CD4-positive, alpha-beta T cell (primary cell): Measurements from ENCODE around the gene SLC7A6. TPM values are rescaled to one million over a fixed set of nuclear protein-coding genes. Genes with fewer than 3 reads are reported as not detected.

ENCODE experiments used
- ATAC-seq: fragments of 200-7000 bp; cut with Tn5 transposase; one replicate; pipeline ENCODE4 v1.10.0; 2022; ENCODE audit warnings: mild to moderate bottlenecking; ENCODE audit not compliant: poor library complexity
- CTCF ChIA-PET: fragments of 350-600 bp; sonication (Branson Sonifier 250); formaldehyde crosslinking; loops from one replicate; lab custom pipeline; 2021; ENCODE audit warnings: antibody characterized with exemption, inconsistent platforms; lab: Charles Lee
- POLR2A ChIA-PET: fragments of 350-600 bp; sonication (Branson Sonifier 250); formaldehyde crosslinking; loops from one replicate; lab custom pipeline; 2021; ENCODE audit warnings: antibody characterized with exemption, inconsistent platforms; lab: Charles Lee
- DNase-seq, 14 experiments: peaks; one replicate each; pipeline ENCODE4 v3.0.0-alpha.2; 2013 to 2020; ENCODE audit warnings: mixed read lengths in 2 of 14
- H3K27ac ChIP-seq, 2 donors: one replicate each; pipeline versions ENCODE4 v1.5.1 to v1.7.0; 2013; ENCODE audit warnings: low read length in 2 of 2, low read depth in 1 of 2, mild to moderate bottlenecking in 1 of 2
- H3K27me3 ChIP-seq, 2 experiments: 1 replicate in 1 of 2; 2 replicates in 1 of 2; pipeline versions ENCODE4 v1.6.1 to v1.7.0; 2013; ENCODE audit warnings: low read length in 2 of 2, control low read depth in 1 of 2, mild to moderate bottlenecking in 1 of 2, moderate library complexity in 1 of 2; ENCODE audit not compliant: insufficient read depth in 2 of 2, control insufficient read depth in 1 of 2
- H3K36me3 ChIP-seq: one replicate; pipeline ENCODE4 v1.6.1; 2013; ENCODE audit warnings: low read length, control low read depth; ENCODE audit not compliant: insufficient read depth
- H3K4me1 ChIP-seq: one replicate; pipeline ENCODE4 v1.6.1; 2013; ENCODE audit warnings: low read length, control low read depth; ENCODE audit not compliant: insufficient read depth
- H3K4me3 ChIP-seq: one replicate; pipeline ENCODE4 v1.5.1; 2013; ENCODE audit warnings: mild to moderate bottlenecking, low read length, moderate library complexity
- H3K9me3 ChIP-seq, 2 experiments: 1 replicate in 1 of 2; 2 replicates in 1 of 2; pipeline versions ENCODE4 v1.6.1 to v1.7.0; 2013; ENCODE audit warnings: low read length in 2 of 2, mild to moderate bottlenecking in 2 of 2, control low read depth in 1 of 2, moderate library complexity in 1 of 2; ENCODE audit not compliant: control insufficient read depth in 1 of 2, insufficient read depth in 1 of 2
- H3K27ac Mint-ChIP-seq: one replicate; pipeline ENCODE4 v1.8.0; 2020; ENCODE audit warnings: mixed read lengths
- H3K27me3 Mint-ChIP-seq: one replicate; pipeline ENCODE4 v1.8.0; 2021; ENCODE audit warnings: mixed read lengths
- H3K36me3 Mint-ChIP-seq: one replicate; pipeline ENCODE4 v1.8.0; 2021; ENCODE audit warnings: low read depth, mixed read lengths
- H3K4me1 Mint-ChIP-seq: one replicate; pipeline ENCODE4 v1.8.0; 2021; ENCODE audit warnings: low read depth, mixed read lengths
- H3K4me3 Mint-ChIP-seq: one replicate; pipeline ENCODE4 v1.8.0; 2020; ENCODE audit warnings: mild to moderate bottlenecking, mixed read lengths
- H3K9me3 Mint-ChIP-seq: one replicate; pipeline ENCODE4 v1.8.0; 2020; ENCODE audit warnings: mixed read lengths
- intact Hi-C, 2 experiments: fragments of 100-400 bp; cut with DNase I in 1 of 2; cut with micrococcal nuclease in 1 of 2; formaldehyde crosslinking; loops; one replicate each; pipeline versions ENCODE4 v1.15.1 to v1.9.0; 2023 to 2025; cut with DNase I, micrococcal nuclease
- polyA plus RNA-seq, 2 donors: library from polyadenylated mRNA; unstranded; fragments of 120-200 nt; gene quantifications; one replicate each; pipeline ENCODE4 v1.2.1, GENCODE V29; 2013
- total RNA-seq, 174 experiments: library from RNA in 2 of 174; stranded (reverse) in 2 of 174; gene quantifications; one replicate each; pipeline ENCODE4 v1.2.3 and lab custom pipeline; 2021 to 2026
- TF ChIP-seq, protein P1 (sequence below): fragments of 200-600 bp; IDR thresholded peaks from one replicate; pipeline ENCODE4 v1.8.0; 2022; ENCODE audit warnings: antibody characterized with exemption, mild to moderate bottlenecking

Gene SLC7A6
- total RNA-seq (100 to 1,000 TPM; 187 to 197 TPM), total RNA-seq (lab: John Stamatoyannopoulos, UW) (97.4 to 660 (median 216) reads per million in 172 experiments)
- polyA plus RNA-seq (2013, experiment 1 of 2) = 79.1 TPM
- 106 TPM for polyA plus RNA-seq (2013, experiment 2 of 2)

DNA sequence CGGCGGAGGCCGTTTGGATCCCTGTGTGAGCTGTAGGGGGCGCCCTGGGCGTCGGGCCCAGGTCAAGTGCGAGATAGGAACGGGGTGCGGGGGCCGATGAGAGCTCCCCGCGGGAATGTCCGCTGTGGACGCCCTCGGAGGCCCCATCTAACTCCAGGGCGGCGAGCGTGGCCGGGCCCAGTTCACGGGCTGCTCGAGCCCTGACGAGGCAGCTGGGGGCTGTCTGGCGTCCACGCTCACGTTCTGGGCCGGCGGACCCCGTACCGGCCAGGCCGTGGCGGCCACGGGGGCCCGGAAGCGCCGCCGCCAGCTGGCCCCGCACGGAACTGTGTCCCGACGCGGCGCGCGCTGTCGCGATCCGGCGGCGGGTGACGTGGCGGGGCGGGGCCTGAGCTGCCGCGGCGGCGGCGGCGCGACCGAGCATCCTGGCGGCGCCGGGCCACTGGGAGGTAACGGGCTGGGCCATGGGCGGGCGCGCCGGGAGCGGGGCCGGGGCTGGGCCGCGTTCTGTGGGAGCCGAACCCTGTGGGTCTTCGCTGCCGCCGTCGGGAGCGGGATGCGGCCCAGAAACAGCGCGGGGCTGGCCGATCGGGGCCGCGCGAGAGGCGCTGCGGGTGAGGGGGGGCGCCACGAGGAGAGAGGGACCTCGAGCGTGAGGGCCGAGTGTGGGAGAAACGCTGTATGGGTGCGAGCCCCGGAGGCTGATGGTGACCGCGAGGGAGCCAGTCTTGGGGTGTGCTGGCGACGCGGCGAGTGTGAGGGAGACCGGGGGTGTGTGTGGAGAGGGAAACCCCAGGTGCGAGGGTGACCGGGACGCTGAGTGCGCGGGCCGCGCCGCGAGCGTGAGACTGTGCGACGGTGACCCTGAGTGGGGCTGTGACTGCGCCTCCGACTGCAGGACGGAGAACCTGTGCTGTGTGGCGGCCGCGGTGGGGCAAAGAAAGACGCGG lies at the start of gene SLC7A6:
Gene SLC7A6 (plus strand): TSS at position 399 of the 950 bp plus-strand sequence. CDS start 10,201 bp downstream, outside the sequence.
- TF ChIP-seq, protein P1, sequence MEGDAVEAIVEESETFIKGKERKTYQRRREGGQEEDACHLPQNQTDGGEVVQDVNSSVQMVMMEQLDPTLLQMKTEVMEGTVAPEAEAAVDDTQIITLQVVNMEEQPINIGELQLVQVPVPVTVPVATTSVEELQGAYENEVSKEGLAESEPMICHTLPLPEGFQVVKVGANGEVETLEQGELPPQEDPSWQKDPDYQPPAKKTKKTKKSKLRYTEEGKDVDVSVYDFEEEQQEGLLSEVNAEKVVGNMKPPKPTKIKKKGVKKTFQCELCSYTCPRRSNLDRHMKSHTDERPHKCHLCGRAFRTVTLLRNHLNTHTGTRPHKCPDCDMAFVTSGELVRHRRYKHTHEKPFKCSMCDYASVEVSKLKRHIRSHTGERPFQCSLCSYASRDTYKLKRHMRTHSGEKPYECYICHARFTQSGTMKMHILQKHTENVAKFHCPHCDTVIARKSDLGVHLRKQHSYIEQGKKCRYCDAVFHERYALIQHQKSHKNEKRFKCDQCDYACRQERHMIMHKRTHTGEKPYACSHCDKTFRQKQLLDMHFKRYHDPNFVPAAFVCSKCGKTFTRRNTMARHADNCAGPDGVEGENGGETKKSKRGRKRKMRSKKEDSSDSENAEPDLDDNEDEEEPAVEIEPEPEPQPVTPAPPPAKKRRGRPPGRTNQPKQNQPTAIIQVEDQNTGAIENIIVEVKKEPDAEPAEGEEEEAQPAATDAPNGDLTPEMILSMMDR = peak; percentile 63
- H3K36me3 ChIP-seq = peaks cover 24% of the 10 kb centered on the region
- peaks cover 62% of the 10 kb centered on the region for H3K4me1 ChIP-seq
- DNase-seq (peak; percentile 59 to 94 (median 76)), ATAC-seq (peak; percentile 69)
- Mint-ChIP-seq H3K27me3 (no peaks in the 10 kb centered on the region), H3K9me3 (no peaks in the 10 kb centered on the region), H3K4me3 (peak within 1 kb of the TSS; percentile 98), H3K4me1 (peaks cover 62% of the 10 kb centered on the region), H3K36me3 (peaks cover 46% of the 10 kb centered on the region), H3K27ac (peak within 1 kb of the TSS; percentile 94)
- CTCF ChIA-PET = interaction anchor here (0.6 to 5.8 kb wide), 15 partner anchors 10 to 246 kb away, joined by 3 to 278 read pairs (median 4); partner anchors contain the start of genes PLA2G15, PRMT7 and SLC7A6OS
- POLR2A ChIA-PET = interaction anchor here (0.6 to 5.1 kb wide), 19 partner anchors 8 to 185 kb away, joined by 3 to 151 read pairs (median 6); partner anchors contain the start of genes ESRP2, NFATC3, PLA2G15 and PRMT7
- intact Hi-C loops = loop anchor here (1.0 to 5.0 kb wide), 7 partner anchors 12 to 253 kb away; partner anchors contain the start of genes PRMT7 (in 1 of the 2) and SLC7A6OS (in 1 of the 2)
- H3K4me3 ChIP-seq = peak within 1 kb of the TSS; percentile 74
- peak within 1 kb of the TSS; percentile 96 to 99 for H3K27ac ChIP-seq
- no peaks in the 10 kb centered on the region for H3K9me3 ChIP-seq
- H3K27me3 ChIP-seq = no peaks in the 10 kb centered on the region

GRCh38 chr16:68214726-68215125 lies 49.6 kb upstream of the SLC7A6 start:
- Histone ChIP-seq H3K27ac (peak overlapping the region in 1 of 2 donors; percentile 21), H3K27me3 (no peaks in the 10 kb centered on the region), H3K4me3 (no peak overlapping the region), H3K36me3 (peaks cover 29% of the 10 kb centered on the region), H3K4me1 (peaks cover 20% of the 10 kb centered on the region), H3K9me3 (no peaks in the 10 kb centered on the region)
- ATAC-seq (no peak), DNase-seq (no peak)
- peak overlapping the region; percentile 79 for H3K27ac Mint-ChIP-seq
- no peaks in the 10 kb centered on the region for H3K9me3 Mint-ChIP-seq
- intact Hi-C loops = no loop called here
- H3K36me3 Mint-ChIP-seq = peaks cover 54% of the 10 kb centered on the region
- H3K4me1 Mint-ChIP-seq = peaks cover 50% of the 10 kb centered on the region
- no peaks in the 10 kb centered on the region for H3K27me3 Mint-ChIP-seq
- CTCF ChIA-PET = no interaction called here
- POLR2A ChIA-PET = interaction anchor here (0.7 to 0.8 kb wide), 2 partner anchors 9 to 12 kb away, joined by 3 read pairs; no protein-coding TSS in a partner anchor
- TF ChIP-seq, protein P1 = no peak
- H3K4me3 Mint-ChIP-seq = no peak overlapping the region

DNA sequence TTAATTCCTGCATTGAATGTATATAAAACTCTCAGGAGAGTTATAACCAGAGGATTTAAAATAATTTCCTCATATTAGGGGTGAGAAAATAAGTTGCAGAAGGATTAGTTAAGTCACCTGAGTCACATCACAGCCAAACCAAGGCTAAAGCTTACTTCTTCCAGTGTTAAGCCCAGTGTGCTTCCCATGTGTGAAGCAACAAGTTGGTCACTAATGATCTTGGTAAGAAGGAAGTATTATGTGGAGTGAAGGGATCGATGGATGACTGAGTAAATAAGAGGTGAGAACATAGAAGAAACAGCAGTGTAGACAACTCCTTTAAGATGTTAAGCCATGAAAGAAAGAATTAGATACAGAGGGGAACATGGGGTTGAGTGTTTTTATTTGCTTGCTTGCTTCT lies 49.0 kb upstream of the SLC7A6 start:
- H3K4me1 Mint-ChIP-seq = peaks cover 47% of the 10 kb centered on the region
- peaks cover 35% of the 10 kb centered on the region for H3K36me3 ChIP-seq
- POLR2A ChIA-PET = interaction anchor here (0.7 kb wide), 1 partner anchor 8 kb away, joined by 3 read pairs; no protein-coding TSS in a partner anchor
- H3K27me3 Mint-ChIP-seq = no peaks in the 10 kb centered on the region
- H3K27ac Mint-ChIP-seq = peak overlapping the region; percentile 79
- CTCF ChIA-PET = no interaction called here
- H3K9me3 Mint-ChIP-seq = no peaks in the 10 kb centered on the region
- no peak overlapping the region for H3K27ac ChIP-seq
- H3K9me3 ChIP-seq = no peaks in the 10 kb centered on the region
- no peak for DNase-seq
- no peak overlapping the region for H3K4me3 Mint-ChIP-seq
- peaks cover 58% of the 10 kb centered on the region for H3K36me3 Mint-ChIP-seq
- H3K4me1 ChIP-seq = peaks cover 15% of the 10 kb centered on the region
- intact Hi-C loops = no loop called here
- H3K27me3 ChIP-seq = no peaks in the 10 kb centered on the region
- ATAC-seq = no peak
- H3K4me3 ChIP-seq = no peak overlapping the region
- TF ChIP-seq, protein P1 = no peak
